ENCODE results near the gene CRADD.
"Not testable (repeated sequence)": the region's sequence is repeated elsewhere in the genome, so short reads cannot be mapped to it uniquely, and the experiment has no call there.

Gene CRADD

GRCh38 chr12:93762059-93762719 lies 85.0 kb downstream of the CRADD start:
- DNase-seq: no peak

GRCh38 chr12:93762912-93763553 lies 85.9 kb downstream of the CRADD start:
- DNase-seq: no peak

- DNase-seq: no peak
Measured at GRCh38 chr12:93763746-93764147, 86.6 kb downstream of the CRADD start.

- DNase-seq: no peak
Measured at GRCh38 chr12:93766371-93766770, 89.2 kb downstream of the CRADD start.

- peak; percentile 65 to 76 (median 68) for DNase-seq
Measured at GRCh38 chr12:93766796-93767523, 89.8 kb downstream of the CRADD start.

GRCh38 chr12:93767524-93767863 lies 90.3 kb downstream of the CRADD start:
- no peak for DNase-seq

- no peak for DNase-seq
Measured at GRCh38 chr12:93772003-93772700, 95.0 kb downstream of the CRADD start.

- DNase-seq: peak; percentile 86 to 94 (median 91)
Measured at GRCh38 chr12:93773122-93773871, 96.1 kb downstream of the CRADD start.

GRCh38 chr12:93776581-93777018 lies 99.4 kb downstream of the CRADD start:
- DNase-seq: no peak

- peak; percentile 70 to 83 (median 75) for DNase-seq
Measured at GRCh38 chr12:93777254-93777653, 100.1 kb downstream of the CRADD start.

- DNase-seq: peak; percentile 61 to 72 (median 71)
Measured at GRCh38 chr12:93778306-93778705, 101.1 kb downstream of the CRADD start.

- DNase-seq: no peak
Measured at GRCh38 chr12:93778766-93779165, 101.6 kb downstream of the CRADD start.

GRCh38 chr12:93780101-93780641 lies 103.0 kb downstream of the CRADD start:
- DNase-seq: no peak

- DNase-seq: not testable (repeated sequence)
Measured at GRCh38 chr12:93780886-93781285, 103.7 kb downstream of the CRADD start.

- DNase-seq: not testable (repeated sequence)
Measured at GRCh38 chr12:93781961-93782360, 104.8 kb downstream of the CRADD start.

- DNase-seq: no peak
Measured at GRCh38 chr12:93782853-93783252, 105.7 kb downstream of the CRADD start.

- DNase-seq: peak in 2 of 3 donors; percentile 43 to 44
Measured at GRCh38 chr12:93783832-93784231, 106.7 kb downstream of the CRADD start.

- no peak for DNase-seq
Measured at GRCh38 chr12:93784339-93785086, 107.3 kb downstream of the CRADD start.

- DNase-seq: peak; percentile 85 to 95 (median 93)
Measured at GRCh38 chr12:93785249-93786010, 108.3 kb downstream of the CRADD start.

GRCh38 chr12:93786656-93787397 lies 109.7 kb downstream of the CRADD start:
- DNase-seq: peak in 1 of 3 donors; percentile 50

Measured in suppressor macrophage treated with lipopolysaccharide for 1 hour (primary cell).